ENCODE data around the gene BCS1L. TPM values are rescaled to one million over a fixed set of nuclear protein-coding genes. Genes with fewer than 3 reads are reported as not detected.

Gene BCS1L
- total and polyA plus RNA-seq, 2 donors from 2014 or later: 40.7 to 43.3 TPM

GRCh38 chr2:218648088-218648786, 11.2 kb upstream of the BCS1L start:
- peak in 3 of 5 donors; percentile 33 to 67 (median 53) for DNase-seq
- intact Hi-C loops (cut with DNase I): no loop called here
- FAIRE-seq: no peak
- Histone ChIP-seq H3K4me1 (ENCODE audit: control insufficient read depth in 2 of 3, insufficient read depth in 2 of 3, low read depth in 1 of 3, low read length in 3 of 3) (peaks cover 0 to 20% (median 9%) of the 10 kb centered on the region in 3 donors), H3K27ac (ENCODE audit: low read depth in 2 of 2, low read length in 2 of 2) (no peak overlapping the region), H3K36me3 (ENCODE audit: control insufficient read depth in 2 of 3, insufficient read depth in 3 of 3, low read length in 3 of 3) (peaks cover 6 to 48% (median 25%) of the 10 kb centered on the region in 3 donors), H3K27me3 (ENCODE audit: control insufficient read depth, insufficient read depth, low read length) (no peaks in the 10 kb centered on the region), H3K9me3 (ENCODE audit: control insufficient read depth in 2 of 3, insufficient read depth in 1 of 3, low read length in 3 of 3) (no peaks in the 10 kb centered on the region), H3K9ac (ENCODE audit: low read length in 3 of 3) (no peak overlapping the region), H3K4me3 (ENCODE audit: low read length in 3 of 3) (no peak overlapping the region)
- TF ChIP-seq, protein P1, sequence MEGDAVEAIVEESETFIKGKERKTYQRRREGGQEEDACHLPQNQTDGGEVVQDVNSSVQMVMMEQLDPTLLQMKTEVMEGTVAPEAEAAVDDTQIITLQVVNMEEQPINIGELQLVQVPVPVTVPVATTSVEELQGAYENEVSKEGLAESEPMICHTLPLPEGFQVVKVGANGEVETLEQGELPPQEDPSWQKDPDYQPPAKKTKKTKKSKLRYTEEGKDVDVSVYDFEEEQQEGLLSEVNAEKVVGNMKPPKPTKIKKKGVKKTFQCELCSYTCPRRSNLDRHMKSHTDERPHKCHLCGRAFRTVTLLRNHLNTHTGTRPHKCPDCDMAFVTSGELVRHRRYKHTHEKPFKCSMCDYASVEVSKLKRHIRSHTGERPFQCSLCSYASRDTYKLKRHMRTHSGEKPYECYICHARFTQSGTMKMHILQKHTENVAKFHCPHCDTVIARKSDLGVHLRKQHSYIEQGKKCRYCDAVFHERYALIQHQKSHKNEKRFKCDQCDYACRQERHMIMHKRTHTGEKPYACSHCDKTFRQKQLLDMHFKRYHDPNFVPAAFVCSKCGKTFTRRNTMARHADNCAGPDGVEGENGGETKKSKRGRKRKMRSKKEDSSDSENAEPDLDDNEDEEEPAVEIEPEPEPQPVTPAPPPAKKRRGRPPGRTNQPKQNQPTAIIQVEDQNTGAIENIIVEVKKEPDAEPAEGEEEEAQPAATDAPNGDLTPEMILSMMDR (IDR thresholded peaks at IDR 0.05; ENCODE audit: borderline replicate concordance, extremely low read depth, insufficient read depth): peak; percentile 69

- peaks cover 6 to 48% (median 25%) of the 10 kb centered on the region in 3 donors for H3K36me3 ChIP-seq (ENCODE audit: control insufficient read depth in 2 of 3, insufficient read depth in 3 of 3, low read length in 3 of 3)
- H3K9me3 ChIP-seq (ENCODE audit: control insufficient read depth in 2 of 3, insufficient read depth in 1 of 3, low read length in 3 of 3): no peaks in the 10 kb centered on the region
- DNase-seq (no peak), FAIRE-seq (no peak)
- TF ChIP-seq, protein P1 (IDR thresholded peaks at IDR 0.05; ENCODE audit: borderline replicate concordance, extremely low read depth, insufficient read depth): no peak
- H3K27ac ChIP-seq (ENCODE audit: low read depth in 2 of 2, low read length in 2 of 2): no peak overlapping the region
- H3K9ac ChIP-seq (ENCODE audit: low read length in 3 of 3): no peak overlapping the region
- intact Hi-C loops (cut with DNase I): no loop called here
- H3K4me3 ChIP-seq (ENCODE audit: low read length in 3 of 3): no peak overlapping the region
- H3K4me1 ChIP-seq (ENCODE audit: control insufficient read depth in 2 of 3, insufficient read depth in 2 of 3, low read depth in 1 of 3, low read length in 3 of 3): peaks cover 0 to 19% (median 9%) of the 10 kb centered on the region in 3 donors
- H3K27me3 ChIP-seq (ENCODE audit: control insufficient read depth, insufficient read depth, low read length): no peaks in the 10 kb centered on the region
Observed at GRCh38 chr2:218648787-218649100, 10.7 kb upstream of the BCS1L start.

- TF ChIP-seq, protein P1 (IDR thresholded peaks at IDR 0.05; ENCODE audit: borderline replicate concordance, extremely low read depth, insufficient read depth): no peak
- H3K4me1 ChIP-seq (ENCODE audit: control insufficient read depth in 2 of 3, insufficient read depth in 2 of 3, low read depth in 1 of 3, low read length in 3 of 3): peaks cover 0 to 11% (median 0%) of the 10 kb centered on the region in 3 donors
- no peak overlapping the region for H3K4me3 ChIP-seq (ENCODE audit: low read length in 3 of 3)
- no peaks in the 10 kb centered on the region for H3K27me3 ChIP-seq (ENCODE audit: control insufficient read depth, insufficient read depth, low read length)
- no peak for DNase-seq
- H3K9me3 ChIP-seq (ENCODE audit: control insufficient read depth in 2 of 3, insufficient read depth in 1 of 3, low read length in 3 of 3): no peaks in the 10 kb centered on the region
- FAIRE-seq: no peak
- intact Hi-C loops (cut with DNase I): no loop called here
- no peak overlapping the region for H3K27ac ChIP-seq (ENCODE audit: low read depth in 2 of 2, low read length in 2 of 2)
- peaks cover 2 to 28% (median 13%) of the 10 kb centered on the region in 3 donors for H3K36me3 ChIP-seq (ENCODE audit: control insufficient read depth in 2 of 3, insufficient read depth in 3 of 3, low read length in 3 of 3)
- no peak overlapping the region for H3K9ac ChIP-seq (ENCODE audit: low read length in 3 of 3)
Observed at GRCh38 chr2:218655751-218656150, 3.7 kb upstream of the BCS1L start.

Data from kidney (tissue), 14 donors.